ENCODE measurements around the gene DR1.
"Not testable (repeated sequence)": the region's sequence is repeated elsewhere in the genome, so short reads cannot be mapped to it uniquely, and the experiment has no call there.

The DR1 gene

GRCh38 chr1:93353286-93353685, 7.6 kb downstream of the DR1 start:
- no peak overlapping the region for H3K9ac ChIP-seq (ENCODE audit: low read depth, low read length)
- peaks cover 65% of the 10 kb centered on the region for H3K36me3 ChIP-seq (ENCODE audit: insufficient read depth, low read depth, low read length)
- H3K27me3 ChIP-seq (ENCODE audit: insufficient read depth, low read length), result no peaks in the 10 kb centered on the region
- no peak overlapping the region for H3K27ac ChIP-seq (ENCODE audit: low read length)
- H3K4me3 ChIP-seq (ENCODE audit: low read length), result no peak overlapping the region
- no peaks in the 10 kb centered on the region for H3K9me3 ChIP-seq (ENCODE audit: insufficient read depth, low read depth, low read length)
- 0 out of 2 replicates have a peak, but pooled peaks cover 11% of the 10 kb centered on the region for H3K4me1 ChIP-seq (ENCODE audit: insufficient read depth, low read length)

GRCh38 chr1:93354749-93355148, 9.0 kb downstream of the DR1 start:
- Histone ChIP-seq H3K27me3 (ENCODE audit: insufficient read depth, low read length) (no peaks in the 10 kb centered on the region), H3K27ac (ENCODE audit: low read length) (no peak overlapping the region), H3K36me3 (ENCODE audit: insufficient read depth, low read depth, low read length) (peaks cover 80% of the 10 kb centered on the region), H3K9me3 (ENCODE audit: insufficient read depth, low read depth, low read length) (no peaks in the 10 kb centered on the region), H3K9ac (ENCODE audit: low read depth, low read length) (no peak overlapping the region), H3K4me3 (ENCODE audit: low read length) (no peak overlapping the region), H3K4me1 (ENCODE audit: insufficient read depth, low read length) (0 out of 2 replicates have a peak, but pooled peaks cover 5% of the 10 kb centered on the region)

GRCh38 chr1:93357242-93357641, 11.5 kb downstream of the DR1 start:
- peaks cover 91% of the 10 kb centered on the region for H3K36me3 ChIP-seq (ENCODE audit: insufficient read depth, low read depth, low read length)

GRCh38 chr1:93358293-93358692, 12.6 kb downstream of the DR1 start:
- Histone ChIP-seq H3K9ac (ENCODE audit: low read depth, low read length) (peak overlapping the region; percentile 8; the same call in 1 of the 2 replicates), H3K9me3 (ENCODE audit: insufficient read depth, low read depth, low read length) (no peaks in the 10 kb centered on the region), H3K4me1 (ENCODE audit: insufficient read depth, low read length) (0 out of 2 replicates have a peak, but pooled peaks cover 5% of the 10 kb centered on the region), H3K27me3 (ENCODE audit: insufficient read depth, low read length) (no peaks in the 10 kb centered on the region), H3K36me3 (ENCODE audit: insufficient read depth, low read depth, low read length) (peaks cover 95% of the 10 kb centered on the region), H3K27ac (ENCODE audit: low read length) (peak overlapping the region; percentile 55), H3K4me3 (ENCODE audit: low read length) (no peak overlapping the region)

More at GRCh38 chr1:93357242-93357641, 11.5 kb downstream of the DR1 start:
- Histone ChIP-seq H3K9ac (ENCODE audit: low read depth, low read length) (no peak overlapping the region), H3K4me1 (ENCODE audit: insufficient read depth, low read length) (0 out of 2 replicates have a peak, but pooled peaks cover 5% of the 10 kb centered on the region), H3K27me3 (ENCODE audit: insufficient read depth, low read length) (no peaks in the 10 kb centered on the region), H3K27ac (ENCODE audit: low read length) (no peak overlapping the region), H3K4me3 (ENCODE audit: low read length) (no peak overlapping the region), H3K9me3 (ENCODE audit: insufficient read depth, low read depth, low read length) (no peaks in the 10 kb centered on the region)

- H3K9ac ChIP-seq (ENCODE audit: low read depth, low read length), result no peak overlapping the region
- no peaks in the 10 kb centered on the region for H3K9me3 ChIP-seq (ENCODE audit: insufficient read depth, low read depth, low read length)
- 0 out of 2 replicates have a peak, but pooled peaks cover 5% of the 10 kb centered on the region for H3K4me1 ChIP-seq (ENCODE audit: insufficient read depth, low read length)
- H3K36me3 ChIP-seq (ENCODE audit: insufficient read depth, low read depth, low read length), result peaks cover 89% of the 10 kb centered on the region
- H3K27ac ChIP-seq (ENCODE audit: low read length), result no peak overlapping the region
- H3K4me3 ChIP-seq (ENCODE audit: low read length), result no peak overlapping the region
- no peaks in the 10 kb centered on the region for H3K27me3 ChIP-seq (ENCODE audit: insufficient read depth, low read length)
Observed at GRCh38 chr1:93360111-93360510, 14.4 kb downstream of the DR1 start.

GRCh38 chr1:93362237-93362636, 16.5 kb downstream of the DR1 start:
- Histone ChIP-seq H3K4me3 (ENCODE audit: low read length) (no peak overlapping the region), H3K27ac (ENCODE audit: low read length) (no peak overlapping the region), H3K36me3 (ENCODE audit: insufficient read depth, low read depth, low read length) (peaks cover 84% of the 10 kb centered on the region), H3K9ac (ENCODE audit: low read depth, low read length) (no peak overlapping the region), H3K4me1 (ENCODE audit: insufficient read depth, low read length) (0 out of 2 replicates have a peak, but pooled peaks cover 5% of the 10 kb centered on the region), H3K9me3 (ENCODE audit: insufficient read depth, low read depth, low read length) (no peaks in the 10 kb centered on the region), H3K27me3 (ENCODE audit: insufficient read depth, low read length) (no peaks in the 10 kb centered on the region)

- no peak overlapping the region for H3K4me3 ChIP-seq (ENCODE audit: low read length)
- H3K9me3 ChIP-seq (ENCODE audit: insufficient read depth, low read depth, low read length), result no peaks in the 10 kb centered on the region; the same call in 1 of the 2 replicates
- H3K4me1 ChIP-seq (ENCODE audit: insufficient read depth, low read length), result no peaks in the 10 kb centered on the region
- H3K36me3 ChIP-seq (ENCODE audit: insufficient read depth, low read depth, low read length), result peaks cover 60% of the 10 kb centered on the region
- no peaks in the 10 kb centered on the region for H3K27me3 ChIP-seq (ENCODE audit: insufficient read depth, low read length)
- H3K9ac ChIP-seq (ENCODE audit: low read depth, low read length), result no peak overlapping the region
- no peak overlapping the region for H3K27ac ChIP-seq (ENCODE audit: low read length)
Observed at GRCh38 chr1:93365813-93366212, 20.1 kb downstream of the DR1 start.

- no peak overlapping the region for H3K9ac ChIP-seq (ENCODE audit: low read depth, low read length)
- H3K36me3 ChIP-seq (ENCODE audit: insufficient read depth, low read depth, low read length), result peaks cover 24% of the 10 kb centered on the region
- H3K27me3 ChIP-seq (ENCODE audit: insufficient read depth, low read length), result no peaks in the 10 kb centered on the region
- H3K9me3 ChIP-seq (ENCODE audit: insufficient read depth, low read depth, low read length), result peaks cover 3% of the 10 kb centered on the region
- H3K4me3 ChIP-seq (ENCODE audit: low read length), result no peak overlapping the region
- H3K4me1 ChIP-seq (ENCODE audit: insufficient read depth, low read length), result no peaks in the 10 kb centered on the region
- H3K27ac ChIP-seq (ENCODE audit: low read length), result no peak overlapping the region
Observed at GRCh38 chr1:93369734-93370133, 24.0 kb downstream of the DR1 start.

GRCh38 chr1:93374334-93375106, 28.8 kb downstream of the DR1 start:
- Histone ChIP-seq H3K27me3 (ENCODE audit: insufficient read depth, low read length) (no peaks in the 10 kb centered on the region), H3K27ac (ENCODE audit: low read length) (no peak overlapping the region), H3K9me3 (ENCODE audit: insufficient read depth, low read depth, low read length) (peaks cover 43% of the 10 kb centered on the region), H3K4me3 (ENCODE audit: low read length) (no peak overlapping the region), H3K9ac (ENCODE audit: low read depth, low read length) (no peak overlapping the region), H3K36me3 (ENCODE audit: insufficient read depth, low read depth, low read length) (no peaks in the 10 kb centered on the region), H3K4me1 (ENCODE audit: insufficient read depth, low read length) (no peaks in the 10 kb centered on the region)

GRCh38 chr1:93384656-93385055, 38.9 kb downstream of the DR1 start:
- Histone ChIP-seq H3K4me1 (ENCODE audit: insufficient read depth, low read length) (no peaks in the 10 kb centered on the region), H3K9me3 (ENCODE audit: insufficient read depth, low read depth, low read length) (peaks cover 29% of the 10 kb centered on the region)

GRCh38 chr1:93386268-93386667, 40.6 kb downstream of the DR1 start:
- H3K4me3 ChIP-seq (ENCODE audit: low read length); H3K27me3 ChIP-seq (ENCODE audit: insufficient read depth, low read length); H3K36me3 ChIP-seq (ENCODE audit: insufficient read depth, low read depth, low read length); H3K27ac ChIP-seq (ENCODE audit: low read length); H3K4me1 ChIP-seq (ENCODE audit: insufficient read depth, low read length); H3K9ac ChIP-seq (ENCODE audit: low read depth, low read length): not testable (repeated sequence)
- H3K9me3 ChIP-seq (ENCODE audit: insufficient read depth, low read depth, low read length), result peaks cover 29% of the 10 kb centered on the region

More at GRCh38 chr1:93384656-93385055, 38.9 kb downstream of the DR1 start:
- Histone ChIP-seq H3K27me3 (ENCODE audit: insufficient read depth, low read length) (no peaks in the 10 kb centered on the region), H3K36me3 (ENCODE audit: insufficient read depth, low read depth, low read length) (no peaks in the 10 kb centered on the region), H3K9ac (ENCODE audit: low read depth, low read length) (no peak overlapping the region), H3K27ac (ENCODE audit: low read length) (no peak overlapping the region), H3K4me3 (ENCODE audit: low read length) (no peak overlapping the region)

GRCh38 chr1:93394514-93394913, 48.8 kb downstream of the DR1 start:
- Histone ChIP-seq H3K9me3 (ENCODE audit: insufficient read depth, low read depth, low read length) (peaks cover 7% of the 10 kb centered on the region; the same call in 1 of the 2 replicates), H3K27ac (ENCODE audit: low read length) (no peak overlapping the region), H3K27me3 (ENCODE audit: insufficient read depth, low read length) (no peaks in the 10 kb centered on the region), H3K36me3 (ENCODE audit: insufficient read depth, low read depth, low read length) (no peaks in the 10 kb centered on the region), H3K4me3 (ENCODE audit: low read length) (no peak overlapping the region), H3K9ac (ENCODE audit: low read depth, low read length) (no peak overlapping the region), H3K4me1 (ENCODE audit: insufficient read depth, low read length) (no peaks in the 10 kb centered on the region)

All from iPS-20b (cell line).